ENCODE measurements around the gene GTF2A1L.

The GTF2A1L gene

GRCh38 chr2:48677450-48677849, 59.8 kb downstream of the GTF2A1L start:
- TF ChIP-seq CTCF (conservative IDR thresholded peaks at IDR 0.05; ENCODE audit: low read depth, low read length): no peak
- no peak overlapping the region for H3K4me3 ChIP-seq (IDR thresholded peaks at IDR 0.05; ENCODE audit: insufficient read depth, low read depth, low read length)
- H3K27ac ChIP-seq: no peak overlapping the region
- no peak overlapping the region for H3K9ac ChIP-seq
- H3K4me1 ChIP-seq (ENCODE audit: low read depth, poor library complexity, severe bottlenecking): no peaks in the 10 kb centered on the region
- H2AFZ ChIP-seq (ENCODE audit: low read depth): no peak overlapping the region
- H3K27me3 ChIP-seq (ENCODE audit: insufficient read depth, low read depth): no peaks in the 10 kb centered on the region
- H4K20me1 ChIP-seq (ENCODE audit: insufficient read depth): no peaks in the 10 kb centered on the region
- no peaks in the 10 kb centered on the region for H3K36me3 ChIP-seq (ENCODE audit: insufficient read depth)
- no peaks in the 10 kb centered on the region for H3K79me2 ChIP-seq (ENCODE audit: insufficient read depth, low read depth)
- no peak overlapping the region for H3K4me2 ChIP-seq

DNA sequence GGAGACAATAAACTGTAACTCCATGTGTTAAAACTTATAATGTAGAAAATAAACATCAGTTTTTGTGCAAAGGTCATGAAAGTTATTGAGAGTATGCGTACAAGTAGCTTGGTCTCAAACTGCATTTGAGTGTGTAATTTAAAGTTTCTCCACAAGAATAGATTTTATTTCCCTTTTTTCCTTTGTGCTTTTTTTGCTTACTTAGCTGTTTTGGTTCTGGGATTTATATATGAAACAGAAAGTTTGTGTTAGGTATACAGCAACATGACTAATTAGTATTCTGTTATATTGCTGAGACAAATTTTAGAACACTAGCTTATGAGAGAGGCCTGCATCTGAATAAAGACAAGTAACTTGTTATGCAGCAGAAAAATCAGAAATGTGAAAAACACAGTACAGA, 67.5 kb downstream of the GTF2A1L start:
- H2AFZ ChIP-seq (ENCODE audit: low read depth): no peak overlapping the region
- no peaks in the 10 kb centered on the region for H3K79me2 ChIP-seq (ENCODE audit: insufficient read depth, low read depth)
- H3K36me3 ChIP-seq (ENCODE audit: insufficient read depth): no peaks in the 10 kb centered on the region
- no peak overlapping the region for H3K4me3 ChIP-seq (IDR thresholded peaks at IDR 0.05; ENCODE audit: insufficient read depth, low read depth, low read length)
- no peaks in the 10 kb centered on the region for H4K20me1 ChIP-seq (ENCODE audit: insufficient read depth)
- TF ChIP-seq CTCF (conservative IDR thresholded peaks at IDR 0.05; ENCODE audit: low read depth, low read length): no peak
- H3K27me3 ChIP-seq (ENCODE audit: insufficient read depth, low read depth): no peaks in the 10 kb centered on the region
- H3K4me2 ChIP-seq: no peak overlapping the region
- H3K27ac ChIP-seq: no peak overlapping the region
- H3K9ac ChIP-seq: no peak overlapping the region
- H3K4me1 ChIP-seq (ENCODE audit: low read depth, poor library complexity, severe bottlenecking): no peaks in the 10 kb centered on the region

GRCh38 chr2:48691935-48692691, 74.5 kb downstream of the GTF2A1L start:
- H3K27ac ChIP-seq: no peak overlapping the region
- H3K4me2 ChIP-seq: no peak overlapping the region
- no peaks in the 10 kb centered on the region for H3K4me1 ChIP-seq (ENCODE audit: low read depth, poor library complexity, severe bottlenecking)
- no peaks in the 10 kb centered on the region for H3K36me3 ChIP-seq (ENCODE audit: insufficient read depth)
- H3K4me3 ChIP-seq (IDR thresholded peaks at IDR 0.05; ENCODE audit: insufficient read depth, low read depth, low read length): no peak overlapping the region
- H2AFZ ChIP-seq (ENCODE audit: low read depth): no peak overlapping the region
- H4K20me1 ChIP-seq (ENCODE audit: insufficient read depth): no peaks in the 10 kb centered on the region
- H3K27me3 ChIP-seq (ENCODE audit: insufficient read depth, low read depth): no peaks in the 10 kb centered on the region
- no peak for TF ChIP-seq CTCF (conservative IDR thresholded peaks at IDR 0.05; ENCODE audit: low read depth, low read length)
- no peak overlapping the region for H3K9ac ChIP-seq
- H3K79me2 ChIP-seq (ENCODE audit: insufficient read depth, low read depth): no peaks in the 10 kb centered on the region

- no peak overlapping the region for H3K9ac ChIP-seq
- no peaks in the 10 kb centered on the region for H3K27me3 ChIP-seq (ENCODE audit: insufficient read depth, low read depth)
- H3K27ac ChIP-seq: no peak overlapping the region
- H3K4me1 ChIP-seq (ENCODE audit: low read depth, poor library complexity, severe bottlenecking): no peaks in the 10 kb centered on the region
- H3K79me2 ChIP-seq (ENCODE audit: insufficient read depth, low read depth): no peaks in the 10 kb centered on the region
- no peaks in the 10 kb centered on the region for H3K36me3 ChIP-seq (ENCODE audit: insufficient read depth)
- H4K20me1 ChIP-seq (ENCODE audit: insufficient read depth): no peaks in the 10 kb centered on the region
- no peak overlapping the region for H3K4me3 ChIP-seq (IDR thresholded peaks at IDR 0.05; ENCODE audit: insufficient read depth, low read depth, low read length)
- no peak overlapping the region for H2AFZ ChIP-seq (ENCODE audit: low read depth)
- no peak overlapping the region for H3K4me2 ChIP-seq
- TF ChIP-seq CTCF (conservative IDR thresholded peaks at IDR 0.05; ENCODE audit: low read depth, low read length): no peak
Observed at GRCh38 chr2:48693066-48693465, 75.4 kb downstream of the GTF2A1L start.

Measured in KMS-11 (cell line).